Adrenal gland (tissue), 12 donors: ENCODE results near the gene OR4F6. TPM values are rescaled to one million over a fixed set of nuclear protein-coding genes. Genes with fewer than 3 reads are reported as not detected.
"Not testable (repeated sequence)": the region's sequence is repeated elsewhere in the genome, so short reads cannot be mapped to it uniquely, and the experiment has no call there.

ENCODE experiments used
- DNase-seq, 7 donors: peaks; one replicate each; pipeline ENCODE4 v3.0.0-alpha.2; 2019 to 2020
- H3K27ac ChIP-seq, 5 donors: fragments of 200-600 bp; sonication (generic) in 4 of 5; 1 replicate in 3 of 5; 2 replicates in 2 of 5; pipeline versions ENCODE4 v1.5.1 to v1.8.0; 2016 to 2020; ENCODE audit warnings: mild to moderate bottlenecking in 1 of 5
- H3K27me3 ChIP-seq: fragments of 200-600 bp; 2 replicates; pipeline ENCODE4 v1.8.0; 2021
- H3K36me3 ChIP-seq, 2 donors: fragments of 200-600 bp; replicated peaks in 1 of 2; 1 replicate in 1 of 2; 2 replicates in 1 of 2; pipeline versions ENCODE4 v1.5.1 to v1.8.0; 2018 to 2022
- H3K4me1 ChIP-seq, 2 donors: fragments of 200-600 bp; replicated peaks in 1 of 2; 1 replicate in 1 of 2; 2 replicates in 1 of 2; pipeline versions ENCODE4 v1.5.1 to v1.8.0; 2018 to 2021
- H3K4me3 ChIP-seq, 4 donors: fragments of 200-600 bp; sonication (generic) in 3 of 4; one replicate each; pipeline ENCODE4 v1.5.1; 2016 to 2018
- H3K9me3 ChIP-seq, 3 donors: fragments of 200-600 bp; sonication (generic) in 1 of 3; replicated peaks in 1 of 3; 1 replicate in 2 of 3; 2 replicates in 1 of 3; pipeline versions ENCODE4 v1.5.1 to v1.8.0; 2016 to 2021
- CTCF ChIP-seq, 6 experiments: fragments of 450-650 bp in 4 of 6; fragments of 200-600 bp in 2 of 6; sonication (generic) in 1 of 6; IDR thresholded peaks; 1 replicate in 5 of 6; 2 replicates in 1 of 6; pipeline versions ENCODE4 v1.5.1 to v1.8.0; 2016 to 2021; ENCODE audit warnings: antibody characterized with exemption in 6 of 6, mild to moderate bottlenecking in 2 of 6, moderate library complexity in 1 of 6
- POLR2A ChIP-seq, 2 donors: fragments of 450-650 bp; IDR thresholded peaks; one replicate each; pipeline ENCODE4 v1.6.1; 2017; ENCODE audit warnings: antibody characterized with exemption in 2 of 2, mild to moderate bottlenecking in 2 of 2, moderate library complexity in 1 of 2
- WGBS, 4 donors: extraction: QIAGEN DNeasy Blood & Tissue Kit in 2 of 4; methylation state at CpG; one replicate each; pipeline versions ENCODE4 v1.1.5 to v1.1.7; 2013 to 2017; 5-methylcytosine and 5-hydroxymethylcytosine counted together
- intact Hi-C, 2 donors: fragments of 100-400 bp; cut with DNase I; formaldehyde crosslinking; loops; one replicate each; pipeline versions ENCODE4 v1.14.1 to v1.15.0; 2022 to 2023
- polyA plus RNA-seq, 3 donors: library from polyadenylated mRNA; stranded (reverse); fragments of 200-250 nt in 2 of 3; fragments of 350-450 nt in 1 of 3; fragmentation: Illumina TruSeq in 1 of 3; extraction: RNeasy Lipid Tissue Mini Kit (QIAGEN cat#74804) in 1 of 3; gene quantifications; one replicate each; pipeline ENCODE4 v1.2.3, GENCODE V29; 2013 to 2014
- total RNA-seq, 9 donors: library from RNA; depleted of rRNA in 4 of 9; stranded (reverse); fragments of >200 nt in 4 of 9; fragments of 120-200 nt in 1 of 9; fragmentation: NEBNext Ultra II Directional in 1 of 9; extraction: Animal tissue kit (Norgen Biotek cat#: 25700) in 1 of 9; gene quantifications; one replicate each; pipeline versions ENCODE4 v1.1.0 to v1.2.4, GENCODE V29; 2013 to 2023
- donor health status: healthy with polysubstance abuse.
- donor health status: Bipolar disorder and iron deficiency.
- donor health status: DM: yes; HTN: yes; CAD: no.
- donor health status: DM: no; HTN: no; CAD: no.
- donor health status: DM: no; HTN: no; CAD: no.
- donor health status: DM: yes; HTN: yes; CAD: no.

Gene OR4F6
- total and polyA plus RNA-seq, 12 donors = not detected

- H3K27ac ChIP-seq, H3K4me3 ChIP-seq, H3K4me1 ChIP-seq, DNase-seq, H3K27me3 ChIP-seq, H3K9me3 ChIP-seq, H3K36me3 ChIP-seq, intact Hi-C loops: not testable (repeated sequence)
- peak in 1 of 6 experiments; percentile 14 for TF ChIP-seq CTCF (IDR thresholded peaks at IDR 0.05)
- WGBS, 4 donors = 81 to 89% (median 84%) methylated on average over 3 to 8 of the region's 11 CpGs
These were observed 36.1 kb upstream of the OR4F6 start for GRCh38 chr15:101767083-101767640.

- no peak overlapping the region for H3K4me3 ChIP-seq
- DNase-seq = no peak
- intact Hi-C loops = no loop called here
- no peaks in the 10 kb centered on the region for H3K27me3 ChIP-seq
- TF ChIP-seq CTCF (IDR thresholded peaks at IDR 0.05) (no peak), POLR2A (IDR thresholded peaks at IDR 0.05) (no peak)
- H3K36me3 ChIP-seq = no peaks in the 10 kb centered on the region
- no peak overlapping the region for H3K27ac ChIP-seq
- no peaks in the 10 kb centered on the region for H3K9me3 ChIP-seq
- WGBS, 4 donors = 84 to 94% (median 92%) methylated on average over 7 to 8 of the region's 8 CpGs
- H3K4me1 ChIP-seq = no peaks in the 10 kb centered on the region
These were observed 30.4 kb upstream of the OR4F6 start for GRCh38 chr15:101772921-101773320.

- Histone ChIP-seq H3K4me3 (no peak overlapping the region), H3K9me3 (no peaks in the 10 kb centered on the region), H3K27me3 (no peaks in the 10 kb centered on the region), H3K4me1 (no peaks in the 10 kb centered on the region), H3K36me3 (no peaks in the 10 kb centered on the region), H3K27ac (no peak overlapping the region)
- no peak for DNase-seq
- 58 to 73% (median 70%) methylated on average over 5 to 7 of the region's 7 CpGs; no CpG with 5 or more reads in 1 of the 4 donors for WGBS, 4 donors
- intact Hi-C loops = no loop called here
- TF ChIP-seq CTCF (IDR thresholded peaks at IDR 0.05) = no peak
- TF ChIP-seq POLR2A (IDR thresholded peaks at IDR 0.05) = no peak
These were observed 29.7 kb upstream of the OR4F6 start for GRCh38 chr15:101773496-101774100.

- Histone ChIP-seq H3K4me1 (no peaks in the 10 kb centered on the region), H3K36me3 (no peaks in the 10 kb centered on the region), H3K9me3 (no peaks in the 10 kb centered on the region), H3K4me3 (no peak overlapping the region), H3K27ac (no peak overlapping the region), H3K27me3 (no peaks in the 10 kb centered on the region)
- TF ChIP-seq CTCF (IDR thresholded peaks at IDR 0.05) (no peak), POLR2A (IDR thresholded peaks at IDR 0.05) (no peak)
- intact Hi-C loops = no loop called here
- WGBS, 4 donors = 86 to 90% (median 88%) methylated on average over 8 to 10 of the region's 10 CpGs
- DNase-seq = no peak
These were observed 28.2 kb upstream of the OR4F6 start for GRCh38 chr15:101775136-101775535.

GRCh38 chr15:101778576-101778975, 24.7 kb upstream of the OR4F6 start:
- DNase-seq, H3K4me3 ChIP-seq, H3K36me3 ChIP-seq, H3K9me3 ChIP-seq, H3K4me1 ChIP-seq, H3K27me3 ChIP-seq, H3K27ac ChIP-seq, intact Hi-C loops: not testable (repeated sequence)
- 80 to 87% (median 82%) methylated on average over 10 of the region's 10 CpGs for WGBS, 4 donors

GRCh38 chr15:101780225-101780624, 23.1 kb upstream of the OR4F6 start:
- H3K9me3 ChIP-seq, H3K4me1 ChIP-seq, H3K27ac ChIP-seq, H3K4me3 ChIP-seq, H3K36me3 ChIP-seq, intact Hi-C loops, H3K27me3 ChIP-seq, DNase-seq: not testable (repeated sequence)
- WGBS, 4 donors = 14 to 33% (median 26%) methylated on average over 1 of the region's 1 CpG
